Stimulated activated CD4-positive, alpha-beta T cell treated with anti-CD3 and anti-CD28 coated beads, Interleukin-15, amount 100 ng/mL, for 48 hours (primary cell): Measurements from ENCODE around the gene TBX5.

Source experiments
- DNase-seq, 2 donors: peaks; one replicate each; pipeline ENCODE4 v3.0.0-alpha.2; 2020; ENCODE audit warnings: low read depth in 2 of 2

Gene TBX5

DNA sequence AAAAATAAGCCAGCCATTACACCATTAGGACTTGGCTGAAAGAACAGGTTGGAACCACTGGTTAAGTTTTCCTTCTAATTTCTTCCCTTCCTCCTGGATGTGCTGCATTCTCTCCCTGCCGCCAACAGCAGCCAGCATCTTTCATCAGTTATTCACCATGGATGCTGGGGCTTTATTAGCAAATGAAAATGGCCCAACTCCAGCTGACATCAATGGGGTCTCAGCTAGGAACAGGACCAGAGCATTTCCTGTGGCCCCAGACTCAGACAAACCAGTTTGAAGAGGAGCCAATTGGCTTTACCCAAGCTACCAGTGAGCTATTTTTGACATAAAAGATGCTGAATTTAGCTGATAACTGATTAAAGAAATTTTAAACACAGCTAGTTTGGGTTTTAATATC lies 26.0 kb upstream of the TBX5 start:
- no peak for DNase-seq

- no peak for DNase-seq
These were observed 24.4 kb upstream of the TBX5 start for GRCh38 chr12:114430306-114430705.

GRCh38 chr12:114425031-114425626 lies 19.2 kb upstream of the TBX5 start:
- no peak for DNase-seq

DNA sequence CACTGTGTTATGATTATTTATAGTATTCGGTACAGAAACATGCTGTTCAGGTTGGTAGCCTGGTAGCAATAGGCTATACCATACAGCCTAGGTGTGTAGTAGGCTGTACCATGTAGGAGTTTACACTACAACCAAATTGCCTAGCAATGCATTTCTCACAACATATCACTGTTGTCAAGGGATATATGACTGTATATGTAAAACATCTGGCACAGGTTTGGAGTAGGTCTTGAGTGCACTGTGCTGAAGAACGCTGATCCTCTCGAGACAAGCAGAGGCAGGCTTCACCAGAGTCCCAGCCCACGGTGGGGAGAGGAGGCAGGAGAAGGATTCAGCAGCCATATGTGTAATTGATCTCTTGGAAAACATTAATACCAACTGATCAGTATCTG lies 15.0 kb upstream of the TBX5 start:
- DNase-seq: no peak

DNA sequence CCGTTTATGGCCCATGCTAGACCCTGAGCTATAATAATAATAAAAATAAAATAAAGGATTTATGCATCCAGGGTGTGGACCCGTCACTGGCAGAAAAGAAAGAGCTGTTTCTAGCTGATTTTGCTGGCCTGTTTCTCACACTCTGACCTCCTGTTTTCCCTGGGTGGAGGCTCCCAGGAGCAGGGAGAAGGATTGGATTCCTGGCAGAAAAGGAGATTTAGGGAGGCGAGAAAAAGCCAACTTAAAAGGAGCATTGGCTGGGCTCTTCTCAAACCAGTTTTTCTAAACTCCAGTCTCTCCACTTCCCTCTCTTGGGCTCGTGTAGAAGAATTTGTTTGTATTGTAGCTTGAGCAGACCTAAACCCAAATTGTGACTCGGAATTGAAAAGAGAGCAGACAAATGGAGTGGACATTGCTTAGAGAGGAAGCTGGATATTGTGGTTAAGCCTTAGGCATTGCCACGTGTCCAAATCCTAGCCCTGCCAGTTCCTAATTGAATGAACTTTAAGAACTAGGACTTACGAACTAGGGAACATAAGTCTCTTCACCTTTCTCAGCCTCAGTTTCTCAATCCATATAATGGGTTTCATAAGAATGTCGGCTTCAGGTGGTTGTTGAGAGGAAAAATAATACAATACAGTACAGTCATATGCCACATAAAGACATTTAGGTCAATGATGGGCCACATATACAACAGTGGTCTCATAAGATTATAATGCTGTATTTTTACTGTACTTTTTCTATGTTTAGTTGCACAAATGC lies 14.4 kb upstream of the TBX5 start:
- no peak for DNase-seq

GRCh38 chr12:114416028-114416427 lies 10.1 kb upstream of the TBX5 start:
- no peak for DNase-seq

DNA sequence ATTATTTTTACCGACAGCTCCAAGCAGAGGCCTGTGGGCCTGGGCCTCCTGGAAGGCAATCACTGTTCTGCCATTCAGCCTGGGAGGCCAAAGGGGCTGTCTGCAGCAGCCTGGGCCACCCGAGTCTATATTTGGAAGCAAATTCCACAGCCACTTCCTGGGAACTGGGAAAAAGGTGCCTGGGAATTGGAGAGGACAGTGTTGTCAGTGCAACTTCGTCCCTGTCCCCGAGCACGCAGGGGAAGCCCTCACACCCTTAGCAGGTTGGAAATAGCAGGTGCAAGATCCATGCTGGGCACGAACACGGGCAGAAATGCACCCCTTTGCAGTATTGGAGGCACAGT lies 9.6 kb upstream of the TBX5 start:
- no peak for DNase-seq

GRCh38 chr12:114414866-114415524 lies 9.1 kb upstream of the TBX5 start:
- DNase-seq: no peak

- no peak for DNase-seq
These were observed 8.3 kb upstream of the TBX5 start for GRCh38 chr12:114414031-114414865.

GRCh38 chr12:114412825-114413749 lies 7.1 kb upstream of the TBX5 start:
- no peak for DNase-seq

DNA sequence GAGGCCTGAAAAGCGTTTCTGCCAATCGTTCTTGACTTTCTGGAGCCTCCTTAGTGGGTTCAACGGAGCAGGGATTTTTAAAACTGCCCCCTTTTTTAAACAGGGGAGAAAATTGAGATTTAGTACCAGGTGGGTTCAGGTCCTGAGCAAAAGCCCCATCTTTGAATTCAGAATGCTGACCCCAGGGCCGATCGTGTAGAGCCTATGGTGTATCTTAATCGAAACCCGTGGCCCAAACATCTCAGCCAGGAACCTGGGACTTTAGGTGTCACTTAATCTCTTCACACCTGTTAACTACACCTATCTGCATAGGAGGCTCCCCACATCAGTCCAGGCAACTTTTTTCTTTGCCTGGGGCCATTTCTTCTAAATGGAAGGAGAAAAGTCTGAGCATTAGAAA lies 6.4 kb upstream of the TBX5 start:
- no peak for DNase-seq

- no peak for DNase-seq
These were observed 5.3 kb upstream of the TBX5 start for GRCh38 chr12:114411071-114411837.

DNA sequence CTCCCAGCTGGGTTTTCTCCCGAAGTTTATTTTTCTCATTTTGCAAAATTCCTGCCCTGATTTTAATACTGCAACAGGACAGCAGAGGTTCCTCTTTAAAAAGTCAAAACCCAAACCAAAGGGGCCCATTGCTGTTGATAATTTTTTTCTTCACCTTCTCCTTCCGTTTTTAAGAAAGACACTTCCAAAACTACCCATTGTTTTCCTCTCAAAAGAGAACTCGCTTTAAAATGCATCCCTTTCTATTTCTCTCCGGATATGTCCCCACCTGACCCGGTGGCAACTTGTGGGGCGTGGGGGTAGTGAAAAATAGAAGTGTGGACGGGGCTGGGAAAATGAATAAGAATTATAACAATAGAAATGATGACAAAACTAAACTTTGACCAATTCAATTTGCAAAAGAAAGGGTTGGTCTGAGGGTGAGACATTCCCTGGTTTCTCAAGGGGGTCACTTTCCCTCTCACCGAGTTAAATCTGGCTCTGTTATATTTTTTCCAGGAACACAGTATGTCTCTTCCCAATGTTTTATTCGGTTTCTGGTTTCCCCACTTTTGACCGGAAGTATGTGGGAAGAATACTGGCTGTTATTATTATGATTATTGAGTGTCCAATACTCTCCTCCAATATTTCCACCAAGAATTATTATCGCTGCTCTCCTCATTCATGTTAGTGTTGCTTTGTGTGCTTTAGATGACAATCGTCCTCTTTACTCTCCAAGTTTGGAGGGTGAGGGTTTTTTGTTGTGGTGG lies 4.1 kb upstream of the TBX5 start:
- no peak for DNase-seq

- DNase-seq: no peak
These were observed 3.2 kb upstream of the TBX5 start for GRCh38 chr12:114408886-114409851.

GRCh38 chr12:114408471-114408885 lies 2.5 kb upstream of the TBX5 start:
- DNase-seq: no peak

GRCh38 chr12:114407842-114408411 lies 2.0 kb upstream of the TBX5 start:
- DNase-seq: no peak

DNA sequence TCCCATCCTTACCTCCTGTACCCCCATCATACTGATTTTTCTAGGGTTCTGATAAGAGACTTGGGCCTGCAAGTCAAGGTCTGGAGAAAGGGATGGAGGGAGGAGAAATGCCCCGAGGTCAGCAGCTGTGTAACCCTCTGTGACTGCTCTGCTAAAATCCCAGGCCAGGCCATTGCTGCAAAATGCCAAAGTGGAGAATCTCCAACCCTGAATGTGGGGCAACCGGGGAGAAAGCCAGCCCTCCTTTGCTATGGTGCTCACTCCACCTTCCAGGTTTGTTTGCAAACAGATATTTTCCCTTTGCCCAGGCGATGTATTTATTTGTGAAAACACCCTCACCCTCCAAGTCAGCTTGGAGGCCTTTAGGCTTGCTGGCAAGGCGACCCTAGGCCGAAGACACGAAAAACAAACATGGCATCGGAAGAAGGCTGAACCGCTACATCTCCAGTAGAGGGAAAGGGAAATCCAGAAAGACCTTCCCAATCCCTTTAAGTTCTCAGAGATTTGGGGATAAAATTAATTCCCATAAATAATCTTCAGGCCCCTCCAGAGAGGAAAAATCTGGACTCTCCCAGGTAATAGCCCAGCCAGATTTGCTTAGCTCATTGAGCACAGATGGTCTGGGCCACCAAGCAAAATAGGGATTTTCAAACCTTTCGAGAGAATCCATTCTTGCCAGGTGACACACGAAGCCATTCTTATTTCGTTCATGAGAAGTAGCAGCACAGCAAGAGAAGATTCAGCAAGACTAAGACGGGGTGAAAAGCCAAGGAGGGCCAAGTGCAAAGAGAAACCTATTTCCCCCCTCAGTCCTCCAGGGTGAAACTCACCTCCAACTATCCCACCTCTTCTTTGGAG lies 1.3 kb upstream of the TBX5 start:
- DNase-seq: no peak
